Renal cortical epithelial cell (primary cell): Measurements from ENCODE around the gene LMF1. TPM values are rescaled to one million over a fixed set of nuclear protein-coding genes. Genes with fewer than 3 reads are reported as not detected.

Experiments
- DNase-seq: peaks from one replicate; pipeline ENCODE4 v3.0.0-alpha.2; 2011; ENCODE audit warnings: low read depth
- total RNA-seq: library from RNA; depleted of rRNA; stranded (reverse); fragments of >200 nt; gene quantifications from 2 replicates; pipeline ENCODE4 v1.2.3, GENCODE V29; 2014

Gene LMF1
- total RNA-seq, 1 donor from 2014 or later: 27.6 TPM

DNA sequence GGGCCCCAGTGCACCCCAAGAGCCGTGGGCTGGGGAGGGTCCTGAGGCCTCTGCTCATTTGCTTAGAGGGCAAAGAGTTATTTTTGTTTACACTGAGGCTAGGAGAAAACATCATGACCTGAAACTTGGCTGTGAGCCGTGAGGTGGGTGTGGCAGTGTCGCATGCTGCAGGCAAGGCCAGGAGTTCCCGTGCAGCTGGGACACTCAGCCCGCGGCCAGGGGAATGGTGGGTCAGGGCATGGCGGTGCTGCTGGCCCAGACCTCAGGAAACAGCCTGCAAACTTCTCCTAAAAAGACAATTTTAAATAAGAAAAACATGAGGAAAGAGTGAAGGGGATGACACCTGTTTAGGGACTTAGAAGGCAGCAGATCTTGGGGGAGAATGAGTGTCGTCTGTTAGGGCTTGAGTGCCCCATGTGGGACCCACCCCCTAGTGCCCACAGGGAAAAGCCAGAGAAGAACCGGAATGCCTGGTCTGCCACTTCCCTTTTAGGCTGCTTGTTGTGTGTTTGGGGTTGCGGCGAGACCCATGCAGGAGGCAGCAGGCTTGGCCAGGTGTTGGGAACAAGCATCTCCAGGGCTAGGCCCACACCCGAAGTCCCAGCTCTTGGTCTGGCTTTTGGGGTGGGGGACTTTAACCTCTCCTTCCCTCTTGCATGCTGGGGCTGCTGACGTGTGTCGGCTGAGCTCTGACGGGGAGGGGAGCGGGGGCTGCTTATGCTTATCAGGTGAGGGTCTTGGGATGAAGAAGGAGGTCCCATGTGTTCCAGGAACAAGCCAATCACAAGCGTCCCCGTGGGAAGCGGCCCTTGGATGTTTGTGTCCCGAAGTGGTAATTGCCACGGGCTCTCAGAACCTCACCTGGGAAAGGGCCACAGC lies 89.3 kb downstream of the LMF1 start:
- DNase-seq: no peak

DNA sequence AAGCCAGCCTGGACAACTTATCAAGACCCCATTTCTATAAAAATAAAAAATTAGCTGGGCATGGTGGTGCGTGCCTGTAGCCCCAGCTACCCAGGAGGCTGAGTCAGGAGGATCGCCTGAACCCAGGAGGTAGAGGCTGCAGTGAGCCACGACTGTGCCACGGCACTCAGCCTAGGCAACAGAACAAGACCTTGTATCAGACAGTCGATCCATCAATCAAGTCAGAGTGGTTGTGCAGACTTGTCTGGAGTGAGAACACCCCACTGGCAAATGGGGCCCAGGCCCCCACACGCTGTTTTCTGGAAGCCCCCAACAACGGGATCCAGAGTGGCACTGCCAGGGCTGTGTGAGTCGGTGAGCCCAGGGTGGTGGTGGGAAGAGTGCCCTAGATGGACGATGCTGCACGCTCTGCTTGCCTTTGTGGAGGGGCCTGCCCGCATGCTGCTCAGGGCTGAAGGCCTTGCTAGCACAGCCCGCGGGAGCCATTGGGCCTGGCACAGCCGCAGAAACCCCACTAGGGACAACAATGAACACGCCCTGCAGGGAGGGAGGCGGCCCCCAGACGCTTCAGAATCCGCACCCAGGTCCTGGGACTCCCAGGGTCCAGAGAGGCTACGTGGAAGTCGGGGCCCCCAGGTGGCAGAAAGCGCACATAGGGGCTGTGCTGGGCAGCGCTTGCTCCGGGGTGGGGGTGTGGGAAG lies 90.2 kb downstream of the LMF1 start:
- no peak for DNase-seq

DNA sequence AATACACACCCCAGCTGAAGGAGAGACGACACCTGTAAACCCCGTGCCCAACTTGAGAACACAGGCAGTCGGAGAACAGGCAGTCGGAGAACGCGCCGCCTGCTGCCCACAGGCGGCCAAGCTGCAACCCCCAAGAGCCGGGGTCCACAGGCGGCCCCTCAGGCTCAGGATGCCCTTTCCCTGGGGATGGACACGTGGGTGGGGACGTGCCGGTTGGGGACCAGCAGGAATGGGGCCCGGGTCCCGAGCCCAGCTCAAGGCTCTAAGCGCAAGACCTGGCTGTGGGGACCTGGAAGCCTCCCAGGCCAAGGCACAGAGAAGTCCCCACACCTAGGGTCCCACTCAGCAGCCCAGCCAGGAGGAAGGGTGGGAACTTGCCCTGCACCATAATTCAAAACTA lies 90.8 kb downstream of the LMF1 start:
- DNase-seq: no peak

DNA sequence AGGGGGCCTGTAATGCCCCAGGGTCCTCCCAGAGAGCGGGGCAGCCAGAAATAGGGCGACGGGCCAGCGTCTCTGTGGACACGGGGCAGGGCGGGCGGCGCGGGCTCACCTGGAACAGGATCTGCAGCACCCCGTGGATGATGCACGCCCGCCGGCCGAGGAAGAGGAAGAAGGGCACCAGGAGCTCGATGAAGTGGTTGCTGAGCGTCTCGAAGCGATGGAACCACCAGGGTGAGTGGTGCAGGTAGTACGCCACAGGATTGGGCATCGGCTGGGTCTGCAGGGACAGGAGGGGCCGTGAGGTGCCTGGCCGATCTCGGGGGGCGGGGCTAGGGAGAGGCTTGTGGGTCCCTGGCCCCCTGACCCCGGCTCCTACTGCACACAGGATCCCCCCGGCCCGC lies 91.3 kb downstream of the LMF1 start:
- no peak for DNase-seq

DNA sequence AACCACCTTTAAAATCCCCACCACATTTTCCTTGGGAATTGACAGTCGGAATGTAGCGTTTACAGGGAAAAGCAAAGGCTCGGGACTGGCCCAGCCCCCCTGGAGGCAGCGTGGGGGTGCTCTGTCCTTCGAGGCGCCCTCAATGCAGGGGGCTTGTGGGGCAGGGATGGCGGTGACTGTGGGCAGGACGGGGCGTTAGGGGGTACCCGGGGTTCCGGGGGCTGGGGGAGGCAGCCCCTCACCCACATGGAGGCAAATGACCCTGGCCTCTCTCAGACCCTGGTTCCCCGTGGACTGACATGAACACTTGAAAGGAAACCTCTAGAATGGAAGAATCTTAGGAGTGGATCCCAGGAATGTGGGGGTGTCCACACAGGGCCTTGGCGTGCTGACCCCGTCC lies 91.9 kb downstream of the LMF1 start:
- no peak for DNase-seq

DNA sequence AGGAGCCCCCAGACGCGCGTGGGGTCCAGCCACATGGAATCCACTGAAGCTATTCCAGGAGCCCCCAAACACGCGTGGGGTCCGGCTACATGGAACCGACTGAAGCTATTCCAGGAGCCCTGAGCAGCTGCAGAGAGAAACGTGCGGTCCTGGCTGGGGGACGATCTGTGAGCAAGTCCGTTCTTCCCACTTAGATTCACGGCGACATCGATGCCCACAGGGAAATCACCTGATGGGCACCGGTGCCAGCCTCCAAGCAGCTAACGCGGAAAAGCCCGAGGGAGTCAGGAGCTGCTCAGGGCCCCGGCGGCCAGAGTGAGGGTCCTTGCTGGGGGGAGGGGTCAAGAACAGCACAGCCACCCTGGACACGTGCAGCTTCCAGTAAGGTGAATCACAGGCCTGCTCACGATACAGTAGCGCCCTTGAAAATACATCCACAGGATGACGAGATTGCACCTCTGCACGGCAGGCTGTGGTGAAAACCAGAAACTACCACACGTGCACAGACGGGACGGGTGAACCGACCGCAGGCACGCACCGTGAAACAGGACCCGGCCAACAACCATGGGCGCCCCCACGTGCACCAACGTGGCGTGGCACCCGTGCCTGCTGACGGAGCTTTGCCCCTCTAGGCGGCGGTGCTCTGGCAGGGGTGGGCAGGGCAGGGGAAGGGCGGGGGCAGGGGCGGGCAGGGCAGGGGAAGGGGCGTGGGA lies 92.6 kb downstream of the LMF1 start:
- DNase-seq: no peak

DNA sequence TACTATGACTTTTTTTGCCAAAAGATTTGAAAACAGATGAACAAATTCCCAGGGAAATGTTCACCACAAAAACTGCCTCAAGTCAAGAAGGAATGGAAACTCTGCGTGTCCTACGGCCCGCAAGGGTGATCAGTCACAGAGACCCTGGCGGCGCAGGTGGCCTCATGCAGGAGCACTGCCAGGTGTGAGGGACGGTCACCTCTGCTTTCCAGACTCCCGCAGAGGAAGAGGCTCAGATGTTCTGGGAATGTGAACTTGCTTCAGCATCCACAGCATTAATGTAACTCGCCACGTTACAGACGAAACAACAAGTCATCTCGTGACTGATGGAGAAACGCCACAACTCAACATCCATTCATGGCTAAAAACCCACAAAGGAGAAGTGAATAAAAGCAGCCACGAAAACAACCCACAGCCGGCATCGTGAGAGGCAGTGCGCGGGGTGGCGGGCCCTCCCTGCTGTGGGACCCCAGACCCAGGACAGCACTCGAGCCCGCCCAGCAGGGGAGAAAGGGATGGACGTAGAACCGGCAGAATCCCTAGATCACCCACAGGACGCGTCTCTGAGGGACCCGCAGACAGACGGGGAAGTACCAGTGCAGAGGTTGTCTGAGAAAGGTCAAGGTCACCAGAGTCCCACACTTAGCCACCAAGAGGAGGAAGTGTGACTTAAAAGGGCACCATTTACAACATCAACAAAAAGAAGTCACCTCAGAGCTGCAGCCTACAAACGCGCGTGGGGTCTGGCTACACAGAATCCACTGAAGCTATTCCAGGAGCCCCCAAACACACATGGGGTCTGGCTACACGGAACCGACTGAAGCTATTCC lies 93.3 kb downstream of the LMF1 start:
- DNase-seq: no peak

DNA sequence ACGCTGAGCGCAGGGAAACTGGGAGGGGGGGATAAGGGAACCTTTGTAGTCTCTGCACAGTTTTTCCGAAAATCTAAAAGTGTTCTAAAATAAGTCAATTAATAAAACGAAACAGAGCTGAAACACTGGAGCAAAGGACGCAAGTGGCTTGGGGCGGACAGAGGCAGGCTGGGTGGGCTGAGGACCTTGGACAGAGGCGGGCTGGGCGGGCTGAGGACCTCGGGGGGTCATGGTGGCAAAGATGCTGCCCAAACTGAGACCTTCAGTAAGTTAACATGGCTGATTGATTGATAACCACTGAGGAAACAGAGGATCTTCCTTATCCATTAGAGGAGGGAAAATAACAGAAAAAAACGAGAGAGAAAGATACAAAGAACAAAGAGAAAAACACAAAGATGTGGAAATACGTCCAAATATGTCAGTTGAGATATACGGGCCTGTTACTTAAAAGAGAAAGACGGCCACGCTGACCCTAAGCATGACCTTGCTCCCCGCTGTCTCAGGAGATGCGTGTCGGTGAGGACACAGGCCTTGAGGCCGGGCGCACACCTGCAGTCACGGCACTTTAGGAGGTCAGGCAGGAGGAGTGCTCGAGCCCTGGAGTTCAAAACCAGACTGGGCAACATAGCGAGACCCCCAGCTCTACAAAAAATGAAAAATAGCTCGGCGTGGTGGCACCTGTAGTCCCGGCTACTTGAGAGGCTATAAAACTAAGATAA lies 94.1 kb downstream of the LMF1 start:
- DNase-seq: no peak

DNA sequence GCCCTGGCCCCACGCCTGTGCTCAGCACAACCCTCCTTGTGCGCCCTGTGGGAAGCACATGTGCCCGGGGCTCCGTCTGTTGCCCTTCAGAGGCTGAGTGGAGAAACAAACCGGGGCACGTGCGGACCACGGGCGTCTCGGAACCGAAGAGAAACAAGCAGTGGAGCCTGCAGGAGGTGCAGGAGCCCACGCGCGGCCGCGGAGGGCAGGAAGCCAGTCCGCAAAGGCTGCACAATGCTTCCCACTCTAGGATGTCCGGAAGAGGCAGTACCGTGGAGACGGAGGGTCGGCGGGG lies 94.8 kb downstream of the LMF1 start:
- no peak for DNase-seq

DNA sequence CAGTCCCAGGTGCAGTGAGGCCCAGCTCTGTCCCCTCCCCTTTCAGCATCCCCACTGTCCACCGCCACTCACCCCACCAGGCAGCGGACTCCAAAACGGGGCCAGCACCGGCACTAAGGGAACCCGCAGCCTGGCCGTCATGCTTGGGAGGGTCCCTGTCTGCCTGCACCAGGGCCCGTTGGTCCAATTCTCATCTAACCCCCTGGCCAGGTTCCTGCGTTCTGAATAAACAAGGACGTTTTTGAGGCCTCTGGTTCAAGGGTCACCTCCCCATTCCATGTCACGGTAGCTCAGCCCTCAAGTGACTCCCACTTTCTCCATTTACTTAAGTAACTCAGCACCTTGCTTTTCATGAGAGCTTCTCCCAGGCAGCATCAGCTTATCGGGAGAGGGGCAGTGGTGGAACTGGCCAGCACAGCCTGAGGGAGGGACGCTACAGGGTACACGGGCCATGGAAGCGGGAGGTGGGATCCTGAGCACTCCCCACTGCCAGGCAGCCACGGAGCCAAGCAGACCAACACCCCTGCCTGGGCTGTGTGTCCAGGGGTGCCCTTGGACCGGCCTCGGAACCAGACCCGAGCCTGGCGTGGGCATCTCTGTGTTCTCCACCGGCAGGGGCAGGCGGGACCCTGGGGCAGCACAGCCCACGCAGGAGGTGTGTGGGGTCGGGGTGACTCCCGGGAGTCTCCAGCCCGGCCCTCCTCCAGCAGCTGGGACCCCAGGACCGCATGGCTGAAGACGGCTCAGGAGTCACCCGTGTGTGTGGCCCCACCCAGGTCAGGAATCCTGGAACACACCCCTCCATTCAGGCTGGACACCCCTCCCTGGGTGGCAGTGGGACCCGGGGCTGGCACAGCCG lies 95.4 kb downstream of the LMF1 start:
- no peak for DNase-seq

DNA sequence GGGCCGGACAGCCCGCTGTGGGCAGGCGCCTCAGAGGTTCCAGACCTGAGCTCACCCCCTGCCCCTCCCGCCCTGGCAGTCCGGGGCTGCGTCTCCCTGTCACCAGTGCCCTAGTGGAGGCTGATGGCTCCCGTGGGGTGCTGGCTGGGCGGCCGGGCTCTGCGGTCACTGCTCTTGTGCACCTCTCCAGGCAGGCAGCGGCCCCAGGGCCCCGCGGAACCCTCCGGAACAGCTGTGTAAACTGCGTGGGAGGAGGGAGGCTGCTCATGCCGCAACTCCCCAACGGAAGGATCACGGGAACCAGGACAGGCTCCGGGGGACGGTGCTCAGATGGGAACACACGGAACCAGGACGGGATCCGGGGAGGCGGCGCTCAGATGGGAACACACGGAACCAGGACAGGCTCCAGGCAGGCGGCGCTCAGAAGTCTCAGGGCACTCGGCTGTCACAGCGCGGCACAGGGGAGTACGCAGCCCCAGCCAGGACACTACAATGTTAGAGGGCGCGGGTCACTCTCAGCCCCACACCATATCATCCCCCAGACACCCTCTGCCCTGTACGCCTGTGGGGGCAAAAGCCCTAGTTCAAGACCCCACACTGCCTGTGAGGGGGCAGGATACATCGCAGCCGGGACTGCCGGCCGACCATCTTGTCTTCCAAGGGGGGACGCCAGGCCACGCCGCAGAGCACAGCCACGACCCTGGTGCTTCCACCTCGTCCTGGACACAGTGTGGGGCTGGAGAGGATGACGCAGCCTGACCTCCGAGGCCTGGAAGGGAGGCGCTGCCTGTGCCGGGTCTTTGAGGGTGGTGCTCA lies 96.2 kb downstream of the LMF1 start:
- DNase-seq: no peak

DNA sequence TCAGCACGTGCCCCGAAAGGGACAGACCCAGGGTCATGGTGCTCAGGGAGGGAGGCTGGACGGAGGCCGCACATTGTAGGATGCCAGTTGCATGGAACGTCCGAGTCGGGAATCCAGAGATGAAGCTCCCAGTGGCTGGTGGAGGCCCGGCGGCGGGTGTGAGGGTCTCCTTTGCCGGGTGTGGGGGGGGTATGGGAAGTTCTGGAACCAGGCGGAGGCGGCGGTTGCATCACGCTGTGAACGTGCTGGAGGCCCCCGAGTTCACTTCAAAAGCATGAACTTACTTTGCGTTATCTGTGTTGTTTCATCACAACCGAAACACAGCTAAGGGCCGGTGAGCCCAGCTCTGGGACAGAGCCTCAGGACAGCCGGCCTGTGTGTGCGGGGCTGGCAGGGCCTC lies 96.9 kb downstream of the LMF1 start:
- DNase-seq: no peak

DNA sequence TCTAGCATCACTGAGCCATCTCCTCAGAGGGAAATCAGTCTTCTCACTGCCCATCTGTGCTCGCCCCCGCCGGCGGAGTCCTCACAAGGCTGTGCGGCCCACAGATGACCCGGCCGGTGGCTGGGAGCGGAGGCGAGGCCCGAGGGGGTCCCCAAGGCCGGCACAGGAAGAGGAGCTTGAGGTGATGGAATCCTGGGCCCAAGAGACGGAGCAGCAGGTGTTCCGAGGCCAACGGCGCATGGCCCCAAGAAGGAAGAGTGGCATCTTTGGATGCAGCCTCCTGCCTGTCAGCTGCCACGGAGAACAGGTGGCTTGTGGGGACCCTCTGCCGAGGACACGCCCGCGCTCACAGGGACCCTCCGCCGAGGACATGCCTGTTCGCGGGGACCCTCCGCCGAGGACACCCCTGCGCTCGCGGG lies 97.5 kb downstream of the LMF1 start:
- no peak for DNase-seq

DNA sequence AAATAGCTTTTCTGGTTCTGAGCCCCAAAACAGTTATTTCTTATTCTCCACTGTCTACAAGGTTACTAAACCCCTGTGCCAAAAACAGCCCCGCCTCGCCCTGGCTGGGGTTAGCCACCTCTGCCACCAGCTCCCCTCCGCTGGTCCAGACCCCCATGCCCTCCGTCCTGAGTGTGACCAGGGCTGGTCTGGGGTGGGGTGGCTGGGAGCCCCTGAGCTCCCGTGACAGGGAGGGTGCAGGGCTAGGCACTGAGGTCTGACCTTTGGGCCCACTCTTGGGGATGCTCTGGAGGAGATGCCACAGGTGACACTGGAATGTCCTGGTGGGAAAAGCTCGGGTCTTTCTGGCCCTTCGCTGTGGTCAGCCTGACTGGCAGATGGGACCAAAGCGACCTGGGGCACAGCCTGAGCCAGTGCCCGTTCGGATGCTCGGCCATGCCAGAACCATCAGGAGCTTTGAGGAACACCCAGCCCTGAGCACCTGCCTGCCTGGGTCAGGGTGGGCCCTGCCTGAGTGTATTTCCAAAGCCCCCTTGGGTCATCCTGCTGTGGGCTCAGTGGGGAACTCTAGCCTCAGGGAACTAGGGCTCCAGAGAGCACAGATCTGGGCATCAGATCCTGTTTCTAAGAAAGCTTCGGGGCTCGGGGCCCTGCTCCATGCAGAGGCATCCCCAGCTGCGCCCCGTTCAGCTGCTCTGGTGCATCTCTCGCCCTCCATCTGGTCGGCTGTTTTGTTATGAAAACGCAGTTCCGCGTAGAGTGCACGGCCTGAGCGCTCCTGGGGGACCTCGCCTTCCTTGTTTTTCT lies 98.1 kb downstream of the LMF1 start:
- DNase-seq: no peak

DNA sequence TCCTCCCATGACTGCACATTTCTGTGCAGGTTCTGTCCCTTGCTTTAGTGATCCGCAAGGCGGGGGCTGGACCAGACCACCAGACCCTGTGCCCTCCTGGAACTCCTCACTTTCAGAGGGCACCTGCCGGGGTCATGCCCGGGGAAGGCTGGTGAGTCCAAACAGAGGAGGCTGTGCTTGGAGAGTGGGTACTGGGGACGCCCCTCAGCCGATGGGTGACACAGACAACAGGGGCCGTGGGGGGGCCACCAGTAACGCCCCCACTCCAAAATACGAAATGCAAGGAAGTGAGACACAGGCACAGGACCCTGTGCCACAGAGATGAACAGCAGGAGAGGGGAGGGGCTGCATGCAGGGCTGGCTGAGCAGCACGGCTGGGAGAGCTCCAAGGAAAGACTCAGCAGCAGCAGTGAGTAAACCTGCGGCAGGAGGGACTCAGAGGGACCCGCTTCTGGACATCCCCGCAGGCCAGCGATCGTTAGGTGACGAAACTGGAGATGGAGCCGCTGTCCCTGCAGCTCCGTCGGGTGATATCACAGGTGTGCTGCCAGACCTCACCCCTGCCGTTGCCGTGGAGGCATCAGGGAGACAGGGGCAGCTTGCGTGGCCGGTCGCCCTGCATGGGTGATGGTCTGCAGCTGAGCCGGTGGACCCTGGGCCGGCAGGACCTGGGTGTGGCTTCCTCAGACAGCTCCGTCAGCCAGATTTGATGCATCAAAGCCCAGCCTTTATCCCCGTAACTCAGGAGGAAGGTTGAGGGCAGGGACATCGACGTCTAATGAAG lies 99.0 kb downstream of the LMF1 start:
- DNase-seq: no peak

DNA sequence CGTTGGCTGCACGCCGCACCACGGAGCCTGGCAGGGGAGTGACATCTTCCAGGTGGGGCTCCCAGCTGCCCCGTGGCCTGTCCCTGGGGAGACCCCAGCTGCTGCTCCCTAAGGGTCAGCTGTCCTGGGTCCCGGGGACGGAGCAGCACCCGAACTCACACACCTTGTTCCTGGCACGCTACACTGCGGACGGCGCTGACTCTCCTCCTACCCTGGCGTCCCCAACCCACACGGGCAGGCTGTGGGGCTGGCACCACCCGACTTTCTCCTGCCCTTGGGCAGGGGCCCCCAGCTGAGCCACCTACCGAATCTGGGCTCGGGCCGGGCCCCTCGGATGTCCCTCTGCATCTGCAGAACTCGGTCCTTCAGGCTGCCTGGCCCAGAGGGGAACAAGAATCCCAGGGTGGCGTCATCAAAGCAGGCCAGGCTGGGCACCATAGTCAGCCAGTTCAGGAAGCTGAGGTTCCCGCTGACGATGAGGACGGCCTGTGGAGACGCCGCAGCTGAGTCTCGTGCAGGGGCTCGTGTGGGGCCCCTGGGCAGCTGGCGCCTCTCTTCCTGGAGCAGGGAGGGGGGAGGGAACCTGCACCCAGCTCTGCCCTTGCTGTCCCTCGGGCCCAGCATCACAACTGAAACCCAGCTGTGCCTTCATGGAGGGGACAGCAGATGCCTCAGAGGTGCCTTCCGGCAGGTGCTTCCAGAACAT lies 99.8 kb downstream of the LMF1 start:
- no peak for DNase-seq
